Measurements from ENCODE around the gene SLC19A2.

DNA sequence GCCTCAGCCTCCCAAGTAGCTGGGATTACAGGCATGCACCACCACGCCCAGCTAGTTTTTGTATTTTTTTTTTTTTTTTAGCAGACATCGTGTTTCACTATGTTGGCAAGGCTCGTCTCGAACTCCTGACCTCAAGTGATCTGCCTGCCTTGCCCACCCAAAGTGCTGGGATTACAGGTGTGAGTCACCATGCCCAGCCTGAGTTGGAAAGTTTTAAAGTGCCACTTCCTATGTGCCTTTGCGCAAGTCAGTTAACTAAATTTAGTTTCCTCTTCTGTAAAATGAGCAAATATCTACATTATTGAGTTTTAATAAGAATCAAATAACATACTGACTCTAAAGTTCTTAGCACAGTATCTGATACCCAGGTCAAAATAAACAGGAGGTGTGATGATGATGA, 12.4 kb downstream of the SLC19A2 start:
- TF ChIP-seq EZH2 (IDR thresholded peaks at IDR 0.05; ENCODE audit: low read length) = no peak
- TF ChIP-seq, protein P1, sequence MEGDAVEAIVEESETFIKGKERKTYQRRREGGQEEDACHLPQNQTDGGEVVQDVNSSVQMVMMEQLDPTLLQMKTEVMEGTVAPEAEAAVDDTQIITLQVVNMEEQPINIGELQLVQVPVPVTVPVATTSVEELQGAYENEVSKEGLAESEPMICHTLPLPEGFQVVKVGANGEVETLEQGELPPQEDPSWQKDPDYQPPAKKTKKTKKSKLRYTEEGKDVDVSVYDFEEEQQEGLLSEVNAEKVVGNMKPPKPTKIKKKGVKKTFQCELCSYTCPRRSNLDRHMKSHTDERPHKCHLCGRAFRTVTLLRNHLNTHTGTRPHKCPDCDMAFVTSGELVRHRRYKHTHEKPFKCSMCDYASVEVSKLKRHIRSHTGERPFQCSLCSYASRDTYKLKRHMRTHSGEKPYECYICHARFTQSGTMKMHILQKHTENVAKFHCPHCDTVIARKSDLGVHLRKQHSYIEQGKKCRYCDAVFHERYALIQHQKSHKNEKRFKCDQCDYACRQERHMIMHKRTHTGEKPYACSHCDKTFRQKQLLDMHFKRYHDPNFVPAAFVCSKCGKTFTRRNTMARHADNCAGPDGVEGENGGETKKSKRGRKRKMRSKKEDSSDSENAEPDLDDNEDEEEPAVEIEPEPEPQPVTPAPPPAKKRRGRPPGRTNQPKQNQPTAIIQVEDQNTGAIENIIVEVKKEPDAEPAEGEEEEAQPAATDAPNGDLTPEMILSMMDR (optimal IDR thresholded peaks at IDR 0.05 in 1 of 3, IDR thresholded peaks at IDR 0.05 in 1 of 3, conservative IDR thresholded peaks at IDR 0.05 in 1 of 3; ENCODE audit: extremely low read depth in 1 of 3, insufficient read depth in 2 of 3, low read length in 3 of 3) = no peak

All from keratinocyte (primary cell).